SJCRH30 (cell line): ENCODE results near the gene PISD. TPM values are rescaled to one million over a fixed set of nuclear protein-coding genes. Genes with fewer than 3 reads are reported as not detected.

ENCODE experiments used
- DNase-seq, 2 experiments: peaks; one replicate each; pipeline ENCODE4 v3.0.0-alpha.2; 2015 to 2020
- H3K27ac ChIP-seq: fragments of 250-450 bp; sonication (Bioruptor Pico); 2 replicates; pipeline ENCODE4 v1.5.1; 2020; ENCODE audit warnings: mild to moderate bottlenecking, moderate library complexity
- H3K27me3 ChIP-seq: fragments of 250-450 bp; sonication (Bioruptor Pico); 2 replicates; pipeline ENCODE4 v1.5.1; 2020; ENCODE audit warnings: mild to moderate bottlenecking, moderate library complexity
- H3K36me3 ChIP-seq: fragments of 250-450 bp; sonication (Bioruptor Pico); 2 replicates; pipeline ENCODE4 v1.5.1; 2020; ENCODE audit warnings: mild to moderate bottlenecking, moderate library complexity
- H3K4me1 ChIP-seq: fragments of 250-450 bp; sonication (Bioruptor Pico); 2 replicates; pipeline ENCODE4 v1.5.1; 2020; ENCODE audit warnings: mild to moderate bottlenecking, moderate library complexity
- H3K4me3 ChIP-seq: fragments of 250-450 bp; sonication (Bioruptor Pico); 2 replicates; pipeline ENCODE4 v1.5.1; 2020; ENCODE audit warnings: mild to moderate bottlenecking, moderate library complexity
- H3K9me3 ChIP-seq: fragments of 250-450 bp; sonication (Bioruptor Pico); replicated peaks from 2 replicates; pipeline ENCODE4 v1.5.1; 2020; ENCODE audit warnings: mild to moderate bottlenecking, moderate library complexity
- total RNA-seq: library from RNA; depleted of rRNA; stranded (reverse); fragments of >200 nt; shearing (Covaris generic); gene quantifications from 2 replicates; pipeline ENCODE4 v1.2.3, GENCODE V29; 2014

The PISD gene
- total RNA-seq, 1 experiment from 2014 or later, result 20.1 TPM

DNA sequence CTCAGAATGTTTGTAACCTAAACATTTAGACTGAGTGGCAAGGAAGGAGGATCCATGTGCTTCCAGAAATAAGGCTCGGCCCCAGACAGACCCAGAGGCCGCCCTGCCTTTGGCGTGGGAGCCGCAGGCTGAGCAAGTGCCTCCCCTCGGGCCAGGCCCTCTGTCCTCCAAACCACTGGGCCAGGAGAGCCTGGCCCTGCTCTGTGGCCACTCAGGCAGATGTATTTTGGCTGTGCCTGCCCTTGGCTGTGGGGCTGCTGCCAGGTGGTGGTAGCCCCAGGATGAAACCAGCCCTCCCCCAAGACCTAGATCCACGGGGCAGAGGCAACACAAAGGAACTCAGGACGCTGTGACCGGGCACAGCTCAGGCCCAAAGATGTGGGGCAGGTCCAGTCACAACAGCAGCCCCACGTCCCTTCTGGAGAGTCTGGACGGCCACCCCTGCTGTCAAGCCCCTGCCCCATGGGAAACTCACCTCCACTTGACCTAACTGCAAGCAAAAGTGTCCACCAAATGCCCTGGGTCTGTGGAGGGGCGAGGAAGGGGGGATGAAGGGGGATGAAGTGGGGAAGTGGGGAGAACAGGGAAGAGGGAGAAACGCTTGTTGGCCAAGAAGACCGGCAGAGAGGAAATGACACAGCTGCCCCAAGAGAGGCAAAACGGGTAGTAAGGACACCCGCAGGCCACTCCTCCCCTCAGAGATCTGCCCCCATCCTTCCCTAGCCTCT, 24.0 kb downstream of the PISD start:
- Histone ChIP-seq H3K4me3 (no peak overlapping the region), H3K27ac (no peak overlapping the region), H3K36me3 (no peaks in the 10 kb centered on the region), H3K4me1 (no peaks in the 10 kb centered on the region), H3K9me3 (no peaks in the 10 kb centered on the region), H3K27me3 (no peaks in the 10 kb centered on the region)
- no peak for DNase-seq

DNA sequence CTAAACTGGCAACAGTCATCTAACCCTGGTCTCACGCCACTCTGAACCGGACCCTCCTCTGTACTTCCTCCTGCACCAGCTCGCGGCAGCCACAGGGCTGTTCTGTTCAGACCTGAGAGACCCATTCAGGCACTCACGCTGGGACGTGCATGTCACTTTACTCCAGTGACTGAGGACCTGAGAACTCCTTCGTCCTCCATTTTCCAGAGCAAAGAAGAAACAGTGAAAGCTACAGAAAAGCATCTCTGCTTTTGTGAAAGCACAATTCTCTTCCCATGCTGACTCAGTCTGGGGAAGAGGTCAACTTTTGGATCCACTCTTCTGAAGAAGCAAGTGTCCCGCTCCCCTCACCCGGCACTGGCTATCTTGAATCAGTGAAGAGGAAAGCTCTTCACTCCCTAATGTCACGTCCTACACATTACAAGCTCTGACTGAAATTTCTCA, 24.5 kb downstream of the PISD start:
- no peaks in the 10 kb centered on the region for H3K9me3 ChIP-seq
- no peaks in the 10 kb centered on the region for H3K36me3 ChIP-seq
- no peak for DNase-seq
- no peaks in the 10 kb centered on the region for H3K27me3 ChIP-seq
- no peak overlapping the region for H3K4me3 ChIP-seq
- H3K27ac ChIP-seq, result no peak overlapping the region
- no peaks in the 10 kb centered on the region for H3K4me1 ChIP-seq

- Histone ChIP-seq H3K9me3 (no peaks in the 10 kb centered on the region), H3K4me1 (no peaks in the 10 kb centered on the region; the same call in 1 of the 2 replicates), H3K36me3 (no peaks in the 10 kb centered on the region), H3K27ac (no peak overlapping the region), H3K27me3 (no peaks in the 10 kb centered on the region), H3K4me3 (no peak overlapping the region)
- no peak for DNase-seq
Observed at GRCh38 chr22:31635638-31636306, 26.2 kb downstream of the PISD start.

GRCh38 chr22:31631436-31631835, 30.6 kb downstream of the PISD start:
- Histone ChIP-seq H3K4me3 (peak overlapping the region; percentile 93), H3K4me1 (no peaks in the 10 kb centered on the region; the same call in 1 of the 2 replicates), H3K27me3 (no peaks in the 10 kb centered on the region), H3K9me3 (no peaks in the 10 kb centered on the region), H3K27ac (no peak overlapping the region), H3K36me3 (no peaks in the 10 kb centered on the region)
- DNase-seq, result no peak

DNA sequence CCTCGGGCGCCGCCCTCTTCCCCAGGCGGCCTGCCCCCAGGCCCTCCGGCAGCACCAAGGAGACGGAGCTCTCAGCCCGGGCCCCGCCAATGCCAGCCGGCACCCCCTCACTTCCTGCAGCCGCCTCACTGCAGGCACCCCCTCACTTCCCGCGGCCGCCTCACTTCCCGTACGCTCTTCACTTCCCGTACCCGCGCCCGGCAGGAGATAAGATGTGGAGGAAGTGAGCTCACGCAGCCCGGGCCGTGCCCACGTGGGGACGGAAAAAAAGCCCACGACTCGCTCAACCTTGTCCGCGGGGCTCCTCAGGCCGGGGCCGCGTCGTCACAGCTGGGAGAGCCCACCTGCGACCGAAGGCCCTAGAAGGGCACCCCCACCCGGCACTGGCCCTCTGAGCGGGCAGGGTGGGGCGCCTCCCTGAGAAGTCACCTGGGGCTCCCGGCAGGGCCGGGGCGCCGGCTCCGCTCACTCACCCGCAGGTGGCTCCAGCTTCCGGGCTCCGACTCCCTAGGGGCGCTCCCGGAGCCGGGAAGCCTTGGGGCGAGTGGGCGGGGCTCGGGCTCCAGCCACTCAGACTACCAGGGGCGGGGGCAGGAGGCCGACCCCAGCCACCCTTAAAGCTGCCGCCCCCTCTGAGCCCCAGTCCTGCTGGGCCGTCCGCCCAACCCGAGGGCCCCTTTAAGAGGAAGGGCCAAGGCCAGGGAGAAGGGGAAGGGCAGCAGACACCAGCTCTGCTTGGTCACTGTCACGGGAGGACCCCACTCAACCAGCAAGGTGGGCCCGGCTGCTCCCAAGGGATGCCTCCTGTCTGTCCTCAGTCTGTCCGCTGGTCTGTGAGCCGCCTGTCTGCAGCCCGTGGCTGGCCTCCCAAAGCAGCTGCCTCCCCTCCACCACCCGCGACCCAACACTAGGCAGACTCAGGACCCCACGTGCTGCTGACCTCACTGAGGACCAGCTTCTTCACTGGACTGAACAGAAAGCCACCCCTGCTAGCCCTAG, 31.4 kb downstream of the PISD start:
- Histone ChIP-seq H3K4me3 (peak overlapping the region; percentile 93), H3K27me3 (no peaks in the 10 kb centered on the region), H3K27ac (peak overlapping the region; percentile 73), H3K36me3 (no peaks in the 10 kb centered on the region), H3K9me3 (no peaks in the 10 kb centered on the region), H3K4me1 (no peaks in the 10 kb centered on the region; the same call in 1 of the 2 replicates)
- DNase-seq, result peak; percentile 82 to 85

DNA sequence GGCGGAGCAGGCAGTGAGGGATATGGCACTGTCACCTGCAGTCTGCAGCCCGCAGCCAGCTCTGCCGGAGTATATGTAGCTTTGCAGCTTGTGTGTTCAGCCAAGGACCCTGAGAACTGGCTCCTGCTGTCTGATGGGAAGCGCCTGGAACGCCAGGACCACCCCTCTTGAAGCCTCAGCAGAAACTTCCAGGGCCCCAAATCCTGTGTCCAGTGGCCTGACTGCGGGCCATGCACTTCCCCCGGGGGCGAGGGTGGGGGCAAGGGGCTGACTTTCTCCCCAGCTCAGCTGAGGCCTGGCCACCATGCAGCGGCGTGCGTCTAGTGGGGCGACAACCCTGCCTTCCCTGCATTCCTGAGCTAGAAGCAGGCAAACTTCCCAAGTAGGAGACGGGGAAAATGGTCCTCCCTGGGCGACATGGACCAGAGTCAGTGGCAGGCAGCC, 32.3 kb downstream of the PISD start:
- no peaks in the 10 kb centered on the region for H3K9me3 ChIP-seq
- H3K27ac ChIP-seq, result peak overlapping the region; percentile 73
- H3K36me3 ChIP-seq, result no peaks in the 10 kb centered on the region
- no peaks in the 10 kb centered on the region; the same call in 1 of the 2 replicates for H3K4me1 ChIP-seq
- no peak for DNase-seq
- H3K27me3 ChIP-seq, result no peaks in the 10 kb centered on the region
- H3K4me3 ChIP-seq, result peak overlapping the region; percentile 93

- Histone ChIP-seq H3K9me3 (no peaks in the 10 kb centered on the region), H3K4me3 (no peak overlapping the region), H3K4me1 (no peaks in the 10 kb centered on the region; the same call in 1 of the 2 replicates), H3K36me3 (no peaks in the 10 kb centered on the region), H3K27ac (no peak overlapping the region), H3K27me3 (no peaks in the 10 kb centered on the region)
- no peak for DNase-seq
Observed at GRCh38 chr22:31628969-31629708, 32.9 kb downstream of the PISD start.

DNA sequence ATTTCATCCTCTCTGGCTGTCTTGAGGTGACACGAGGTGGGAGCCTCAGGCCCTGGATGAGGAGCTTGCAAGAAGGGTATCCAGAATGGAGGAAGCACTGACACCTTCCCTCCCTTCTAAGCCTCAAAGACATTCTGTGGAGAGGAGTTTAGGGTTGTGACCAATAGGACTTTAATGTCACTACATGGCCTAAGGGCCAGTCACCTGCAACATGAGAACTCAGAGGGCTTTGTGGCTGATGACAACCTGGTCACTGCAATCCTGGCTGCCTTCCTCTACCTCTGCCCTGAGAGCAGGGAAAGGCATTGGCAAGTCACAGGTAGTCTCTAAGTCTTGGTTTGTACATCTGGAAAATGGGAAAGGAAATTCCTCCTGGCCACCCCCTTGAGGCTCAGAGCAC, 33.7 kb downstream of the PISD start:
- no peaks in the 10 kb centered on the region for H3K27me3 ChIP-seq
- no peaks in the 10 kb centered on the region for H3K9me3 ChIP-seq
- H3K4me3 ChIP-seq, result no peak overlapping the region
- no peaks in the 10 kb centered on the region; the same call in 1 of the 2 replicates for H3K4me1 ChIP-seq
- no peaks in the 10 kb centered on the region for H3K36me3 ChIP-seq
- no peak for DNase-seq
- H3K27ac ChIP-seq, result no peak overlapping the region

DNA sequence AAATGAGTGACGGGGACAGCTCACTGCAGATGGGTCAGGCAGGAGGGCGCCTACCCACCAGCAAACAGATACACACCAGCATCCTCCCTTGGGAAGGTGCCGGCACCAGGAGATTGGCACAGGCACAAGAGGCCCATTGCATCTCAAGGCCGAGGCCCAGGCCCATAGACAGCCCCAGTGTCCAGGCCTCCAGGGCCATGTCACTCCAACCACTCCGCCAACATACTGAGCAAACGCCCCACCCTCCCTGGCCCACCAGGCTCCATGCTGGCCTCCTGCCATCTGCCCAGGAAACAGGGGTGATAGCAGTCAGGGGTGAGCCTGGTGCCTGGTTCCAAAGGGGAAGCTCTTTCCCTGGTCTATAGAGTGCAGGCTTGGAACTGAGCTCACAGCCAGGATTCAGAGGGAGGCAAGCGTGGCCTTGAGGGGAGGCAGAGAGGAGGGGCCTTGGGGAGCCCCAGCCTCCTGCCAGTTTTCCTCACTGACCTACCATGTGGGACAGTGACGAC, 34.7 kb downstream of the PISD start:
- H3K27ac ChIP-seq, result no peak overlapping the region

GRCh38 chr22:31626427-31627150, 35.4 kb downstream of the PISD start:
- Histone ChIP-seq H3K4me3 (no peak overlapping the region), H3K4me1 (no peaks in the 10 kb centered on the region; the same call in 1 of the 2 replicates), H3K36me3 (no peaks in the 10 kb centered on the region), H3K27ac (no peak overlapping the region), H3K9me3 (no peaks in the 10 kb centered on the region), H3K27me3 (no peaks in the 10 kb centered on the region)
- no peak for DNase-seq

More for the DNA sequence above, 34.7 kb downstream of the PISD start:
- DNase-seq, result no peak
- H3K36me3 ChIP-seq, result no peaks in the 10 kb centered on the region
- no peaks in the 10 kb centered on the region for H3K9me3 ChIP-seq
- no peak overlapping the region for H3K4me3 ChIP-seq
- no peaks in the 10 kb centered on the region for H3K27me3 ChIP-seq
- H3K4me1 ChIP-seq, result no peaks in the 10 kb centered on the region; the same call in 1 of the 2 replicates

DNA sequence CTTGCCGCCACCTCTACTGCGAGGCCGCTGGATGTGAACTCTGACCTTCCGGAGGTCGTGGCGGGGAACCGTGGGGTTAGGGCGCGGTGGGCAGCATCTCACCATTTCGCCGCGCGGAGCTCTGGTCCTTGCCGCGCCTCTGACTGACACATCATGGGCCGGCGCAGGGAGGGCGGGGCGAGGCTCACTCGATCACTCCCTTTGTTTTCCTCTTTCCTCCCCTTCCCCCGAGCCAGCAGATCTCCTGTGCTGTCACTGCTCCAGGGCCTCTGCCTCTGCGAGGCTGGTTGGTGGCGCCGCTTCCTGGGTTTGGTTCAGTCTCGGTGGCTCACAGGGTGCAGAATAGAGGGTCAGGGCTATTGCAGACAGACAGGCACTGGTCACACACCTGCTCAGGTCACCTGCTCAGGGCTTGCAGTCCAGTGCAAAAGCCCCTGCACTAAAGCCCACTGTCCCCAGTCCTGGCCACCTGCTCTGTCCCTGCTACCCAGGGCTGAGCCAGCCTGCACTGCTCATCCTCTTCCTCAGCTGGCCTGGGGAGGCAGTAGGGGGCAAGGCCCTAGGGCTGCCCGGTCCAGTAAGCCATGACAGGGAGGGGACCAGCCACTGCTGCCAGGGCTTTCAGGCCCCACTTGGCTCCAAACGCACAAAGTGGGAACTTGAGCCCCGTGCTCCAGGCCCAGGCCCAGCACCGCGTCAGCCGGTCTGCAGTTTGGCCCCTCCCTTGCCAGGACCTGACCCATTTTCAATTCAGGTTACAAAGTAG, 36.2 kb downstream of the PISD start:
- Histone ChIP-seq H3K4me1 (no peaks in the 10 kb centered on the region), H3K4me3 (no peak overlapping the region), H3K27ac (no peak overlapping the region), H3K9me3 (no peaks in the 10 kb centered on the region), H3K36me3 (no peaks in the 10 kb centered on the region), H3K27me3 (no peaks in the 10 kb centered on the region)
- DNase-seq, result no peak

GRCh38 chr22:31625257-31625640, 36.8 kb downstream of the PISD start:
- Histone ChIP-seq H3K27me3 (no peaks in the 10 kb centered on the region), H3K36me3 (no peaks in the 10 kb centered on the region), H3K27ac (no peak overlapping the region), H3K9me3 (no peaks in the 10 kb centered on the region), H3K4me3 (no peak overlapping the region), H3K4me1 (no peaks in the 10 kb centered on the region)
- DNase-seq, result no peak
